Bronchial epithelial cell (primary cell): ENCODE data around the gene ST3GAL3. TPM values are rescaled to one million over a fixed set of nuclear protein-coding genes. Genes with fewer than 3 reads are reported as not detected.
"Not testable (repeated sequence)": the region's sequence is repeated elsewhere in the genome, so short reads cannot be mapped to it uniquely, and the experiment has no call there.

Experiments used
- DNase-seq: peaks from one replicate; pipeline ENCODE4 v3.0.0-alpha.2; 2010; ENCODE audit warnings: low read depth
- FAIRE-seq: peaks from 2 replicates; lab custom pipeline; 2011; peaks lifted over from hg19 to GRCh38; lab: Jason Lieb, UNC
- H3K27me3 ChIP-seq: 2 replicates; pipeline ENCODE4 v1.5.1; 2011; ENCODE audit warnings: low read length; ENCODE audit not compliant: control insufficient read depth, insufficient read depth
- H3K36me3 ChIP-seq: 2 replicates; pipeline ENCODE4 v1.5.1; 2011; ENCODE audit warnings: low read length; ENCODE audit not compliant: control insufficient read depth, insufficient read depth
- H3K4me3 ChIP-seq: 2 replicates; pipeline ENCODE4 v1.5.1; 2011; ENCODE audit warnings: mild to moderate bottlenecking, low read depth, low read length, control low read depth
- total RNA-seq: library from RNA; depleted of rRNA; stranded (reverse); fragments of >200 nt; gene quantifications from 2 replicates; pipeline ENCODE4 v1.2.1, GENCODE V29; 2014
- TF ChIP-seq, protein P1 (sequence below): IDR thresholded peaks from 2 replicates; pipeline ENCODE4 v1.5.1; 2011; ENCODE audit warnings: mild to moderate bottlenecking, moderate library complexity, low read length, control low read depth, inconsistent platforms; ENCODE audit not compliant: insufficient read depth, severe bottlenecking

The ST3GAL3 gene
- total RNA-seq, 1 donor from 2014 or later, result 10.3 TPM

DNA sequence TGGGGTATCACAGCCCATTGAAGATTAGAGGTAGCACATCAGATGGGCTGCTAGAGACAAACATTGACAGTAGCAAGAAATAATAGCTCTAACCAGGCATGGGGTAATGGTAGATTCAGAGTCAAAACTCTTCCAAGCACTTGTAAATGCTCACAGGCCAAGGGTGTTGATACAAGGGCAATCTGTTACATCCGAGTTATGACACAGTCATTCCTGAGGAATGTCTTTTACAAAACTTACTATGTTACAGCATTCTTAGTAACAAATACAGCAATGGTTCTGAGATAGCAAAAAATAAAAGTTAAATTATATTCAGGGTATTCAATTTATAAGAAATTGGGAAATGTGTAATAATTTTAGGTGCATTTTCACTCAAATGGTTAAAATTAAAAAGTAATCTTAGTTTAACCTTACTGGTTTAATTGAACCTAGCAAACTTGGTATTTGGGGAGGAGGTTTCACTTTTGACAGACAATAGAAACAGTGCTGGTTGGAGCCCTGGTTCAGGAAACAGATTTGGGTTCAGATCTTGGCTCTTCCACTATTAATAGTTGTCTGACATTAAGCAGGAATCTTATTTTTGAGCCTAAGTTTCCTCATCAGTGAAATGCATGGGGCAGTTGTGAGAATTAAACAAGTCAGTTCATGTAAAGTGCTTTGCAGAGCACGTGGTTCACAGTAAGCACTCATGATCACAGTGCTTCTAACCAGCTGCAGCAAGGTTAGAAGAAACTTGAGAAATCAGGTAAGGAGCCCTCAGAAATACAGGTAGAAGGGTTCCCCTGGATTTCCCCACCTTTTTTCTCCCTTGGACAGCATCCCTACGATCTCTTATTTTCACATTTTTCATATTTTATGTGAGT lies 4.4 kb downstream of the ST3GAL3 start:
- TF ChIP-seq, protein P1, sequence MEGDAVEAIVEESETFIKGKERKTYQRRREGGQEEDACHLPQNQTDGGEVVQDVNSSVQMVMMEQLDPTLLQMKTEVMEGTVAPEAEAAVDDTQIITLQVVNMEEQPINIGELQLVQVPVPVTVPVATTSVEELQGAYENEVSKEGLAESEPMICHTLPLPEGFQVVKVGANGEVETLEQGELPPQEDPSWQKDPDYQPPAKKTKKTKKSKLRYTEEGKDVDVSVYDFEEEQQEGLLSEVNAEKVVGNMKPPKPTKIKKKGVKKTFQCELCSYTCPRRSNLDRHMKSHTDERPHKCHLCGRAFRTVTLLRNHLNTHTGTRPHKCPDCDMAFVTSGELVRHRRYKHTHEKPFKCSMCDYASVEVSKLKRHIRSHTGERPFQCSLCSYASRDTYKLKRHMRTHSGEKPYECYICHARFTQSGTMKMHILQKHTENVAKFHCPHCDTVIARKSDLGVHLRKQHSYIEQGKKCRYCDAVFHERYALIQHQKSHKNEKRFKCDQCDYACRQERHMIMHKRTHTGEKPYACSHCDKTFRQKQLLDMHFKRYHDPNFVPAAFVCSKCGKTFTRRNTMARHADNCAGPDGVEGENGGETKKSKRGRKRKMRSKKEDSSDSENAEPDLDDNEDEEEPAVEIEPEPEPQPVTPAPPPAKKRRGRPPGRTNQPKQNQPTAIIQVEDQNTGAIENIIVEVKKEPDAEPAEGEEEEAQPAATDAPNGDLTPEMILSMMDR, result no peak
- FAIRE-seq, result no peak
- Histone ChIP-seq H3K36me3 (no peaks in the 10 kb centered on the region), H3K27me3 (no peaks in the 10 kb centered on the region), H3K4me3 (no peak overlapping the region)
- DNase-seq, result peak; percentile 94

DNA sequence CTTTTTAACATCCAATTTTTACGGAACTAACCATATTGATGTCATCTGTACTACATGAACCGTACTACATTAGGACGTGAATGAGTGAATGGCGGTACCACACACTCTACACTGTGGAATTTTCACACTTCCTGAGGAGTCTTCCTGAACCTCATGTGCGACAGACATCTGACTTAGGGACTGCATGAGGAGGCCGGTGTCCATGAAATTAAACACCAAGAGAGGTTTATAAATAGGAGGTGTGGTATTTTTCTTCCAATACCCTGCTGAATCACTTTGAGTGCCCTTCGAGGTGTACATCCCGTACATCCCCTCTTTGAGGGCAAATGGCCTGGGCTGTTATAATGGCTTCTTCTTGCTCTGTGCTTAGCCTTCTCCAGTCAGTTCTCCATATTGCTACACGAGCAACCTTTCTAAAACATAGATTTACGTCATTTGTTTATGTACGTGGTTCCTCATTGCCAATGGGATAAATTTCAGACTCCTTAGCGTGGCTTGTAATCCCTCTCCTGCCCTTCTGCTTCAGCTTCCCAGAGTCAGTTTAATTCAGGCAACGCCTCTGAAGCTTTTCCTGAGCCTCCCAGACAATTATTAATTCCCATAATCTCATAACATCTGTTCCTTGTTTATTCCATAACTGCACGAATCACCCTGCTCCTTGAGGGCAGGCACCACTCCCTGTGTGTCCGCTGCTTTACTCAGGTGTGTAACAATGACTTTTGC lies 9.4 kb downstream of the ST3GAL3 start:
- FAIRE-seq, result no peak
- Histone ChIP-seq H3K27me3 (no peaks in the 10 kb centered on the region), H3K36me3 (no peaks in the 10 kb centered on the region), H3K4me3 (no peak overlapping the region)
- TF ChIP-seq, protein P1, result no peak
- no peak for DNase-seq

DNA sequence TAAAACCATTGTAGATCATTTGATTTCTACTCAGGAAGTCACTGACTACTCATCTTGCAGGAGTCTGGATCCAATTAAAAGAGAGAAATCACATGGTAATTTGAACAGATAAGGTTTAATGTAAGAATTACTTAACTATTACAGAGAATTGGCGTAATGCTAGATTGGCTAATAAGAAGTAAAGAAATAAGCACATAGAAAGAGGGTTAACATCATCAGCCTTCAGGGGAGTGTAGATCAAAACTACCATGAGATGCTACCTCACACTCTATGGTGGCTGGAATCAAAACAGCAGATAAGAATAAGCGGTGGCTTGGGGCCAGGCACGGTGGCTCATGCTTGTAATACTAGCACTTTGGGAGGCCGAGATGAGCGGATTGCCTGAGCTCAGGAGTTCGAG lies 11.7 kb downstream of the ST3GAL3 start:
- Histone ChIP-seq H3K4me3 (no peak overlapping the region), H3K27me3 (no peaks in the 10 kb centered on the region), H3K36me3 (no peaks in the 10 kb centered on the region)
- FAIRE-seq (no peak), DNase-seq (no peak)
- TF ChIP-seq, protein P1, result no peak

DNA sequence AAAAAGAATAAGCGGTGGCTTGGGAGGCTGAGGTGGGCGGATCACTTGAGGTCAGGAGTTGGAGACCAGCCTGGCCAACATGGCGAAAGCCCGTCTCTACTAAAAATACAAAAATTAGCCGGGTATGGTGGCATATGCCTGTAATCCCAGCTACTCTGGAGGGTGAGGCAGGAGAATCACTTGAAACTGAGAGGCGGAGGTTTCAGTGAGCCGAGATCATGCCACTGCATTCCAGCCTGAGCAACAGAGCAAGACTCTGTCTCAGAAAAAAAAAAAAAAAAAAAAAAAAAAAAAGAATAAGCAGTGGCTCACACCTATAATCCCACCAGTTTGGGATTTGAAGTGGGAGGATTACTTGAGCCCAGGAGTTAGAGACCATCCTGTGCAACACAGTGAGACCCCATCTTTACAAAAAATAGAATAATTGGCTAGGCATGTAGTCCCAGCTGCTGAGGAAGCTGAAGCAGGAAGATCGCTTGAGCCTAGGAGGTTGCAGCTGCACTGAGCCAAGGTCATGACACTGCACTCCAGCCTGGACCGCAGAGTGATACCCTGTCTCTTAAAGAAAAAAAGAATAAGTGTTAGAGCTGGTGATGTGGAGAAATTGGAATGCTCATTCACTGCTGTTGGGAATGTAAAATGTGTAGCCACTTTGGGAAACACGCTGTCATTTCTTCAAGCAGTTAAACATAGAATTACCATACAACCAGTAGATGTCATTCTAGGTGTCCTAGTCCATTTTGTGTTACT lies 12.5 kb downstream of the ST3GAL3 start:
- not testable (repeated sequence) for FAIRE-seq, H3K27me3 ChIP-seq, DNase-seq, H3K4me3 ChIP-seq, H3K36me3 ChIP-seq

DNA sequence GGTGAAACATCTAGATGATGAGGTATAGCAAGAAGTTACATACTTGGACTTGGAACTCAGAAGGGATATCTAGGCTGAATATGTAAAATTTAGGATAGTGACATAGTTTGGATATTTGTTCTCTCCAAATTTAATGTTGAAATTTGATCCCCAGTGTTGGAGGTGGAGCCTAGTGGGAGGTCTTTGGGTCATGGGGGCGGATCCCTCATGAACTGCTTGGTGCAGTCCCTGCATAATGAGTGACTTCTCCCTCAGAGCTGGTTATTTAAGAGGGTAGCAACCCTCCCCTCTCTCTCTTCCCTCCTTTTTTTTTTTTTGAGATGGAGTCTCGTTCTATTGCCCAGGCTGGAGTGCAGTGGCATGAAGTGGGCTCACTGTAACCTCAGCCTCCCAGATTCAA lies 15.5 kb downstream of the ST3GAL3 start:
- no peak overlapping the region for H3K4me3 ChIP-seq
- H3K27me3 ChIP-seq, result no peaks in the 10 kb centered on the region
- no peaks in the 10 kb centered on the region for H3K36me3 ChIP-seq
- TF ChIP-seq, protein P1, result no peak
- FAIRE-seq, result no peak
- no peak for DNase-seq
